ENCODE data around the gene ACOX2.

ACOX2 gene

DNA sequence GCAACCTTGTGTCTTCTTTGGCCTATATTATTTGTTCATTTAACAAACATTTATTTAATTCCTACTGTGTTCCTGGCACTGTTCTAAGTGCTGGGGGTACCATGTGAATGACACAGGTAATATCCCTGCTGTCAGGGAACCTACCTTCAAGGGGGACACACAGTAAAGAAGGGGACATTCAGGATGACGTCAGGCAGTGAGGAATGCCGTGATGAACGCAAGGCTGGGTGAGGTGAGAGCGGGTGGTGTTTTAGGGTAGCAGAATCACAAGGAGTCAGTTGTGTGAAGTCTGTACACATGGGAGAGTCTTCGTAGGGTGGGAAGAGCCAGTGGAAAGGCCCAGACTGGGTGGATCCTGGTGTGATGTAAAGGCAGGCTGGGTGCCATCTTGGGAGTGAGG, 41.9 kb upstream of the ACOX2 start:
- TF ChIP-seq, protein P1, sequence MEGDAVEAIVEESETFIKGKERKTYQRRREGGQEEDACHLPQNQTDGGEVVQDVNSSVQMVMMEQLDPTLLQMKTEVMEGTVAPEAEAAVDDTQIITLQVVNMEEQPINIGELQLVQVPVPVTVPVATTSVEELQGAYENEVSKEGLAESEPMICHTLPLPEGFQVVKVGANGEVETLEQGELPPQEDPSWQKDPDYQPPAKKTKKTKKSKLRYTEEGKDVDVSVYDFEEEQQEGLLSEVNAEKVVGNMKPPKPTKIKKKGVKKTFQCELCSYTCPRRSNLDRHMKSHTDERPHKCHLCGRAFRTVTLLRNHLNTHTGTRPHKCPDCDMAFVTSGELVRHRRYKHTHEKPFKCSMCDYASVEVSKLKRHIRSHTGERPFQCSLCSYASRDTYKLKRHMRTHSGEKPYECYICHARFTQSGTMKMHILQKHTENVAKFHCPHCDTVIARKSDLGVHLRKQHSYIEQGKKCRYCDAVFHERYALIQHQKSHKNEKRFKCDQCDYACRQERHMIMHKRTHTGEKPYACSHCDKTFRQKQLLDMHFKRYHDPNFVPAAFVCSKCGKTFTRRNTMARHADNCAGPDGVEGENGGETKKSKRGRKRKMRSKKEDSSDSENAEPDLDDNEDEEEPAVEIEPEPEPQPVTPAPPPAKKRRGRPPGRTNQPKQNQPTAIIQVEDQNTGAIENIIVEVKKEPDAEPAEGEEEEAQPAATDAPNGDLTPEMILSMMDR (conservative IDR thresholded peaks at IDR 0.05; ENCODE audit: low read length) = no peak
- DNase-seq (ENCODE audit: low read depth) = no peak
- no peak overlapping the region for H3K4me3 ChIP-seq (ENCODE audit: low read length)

DNA sequence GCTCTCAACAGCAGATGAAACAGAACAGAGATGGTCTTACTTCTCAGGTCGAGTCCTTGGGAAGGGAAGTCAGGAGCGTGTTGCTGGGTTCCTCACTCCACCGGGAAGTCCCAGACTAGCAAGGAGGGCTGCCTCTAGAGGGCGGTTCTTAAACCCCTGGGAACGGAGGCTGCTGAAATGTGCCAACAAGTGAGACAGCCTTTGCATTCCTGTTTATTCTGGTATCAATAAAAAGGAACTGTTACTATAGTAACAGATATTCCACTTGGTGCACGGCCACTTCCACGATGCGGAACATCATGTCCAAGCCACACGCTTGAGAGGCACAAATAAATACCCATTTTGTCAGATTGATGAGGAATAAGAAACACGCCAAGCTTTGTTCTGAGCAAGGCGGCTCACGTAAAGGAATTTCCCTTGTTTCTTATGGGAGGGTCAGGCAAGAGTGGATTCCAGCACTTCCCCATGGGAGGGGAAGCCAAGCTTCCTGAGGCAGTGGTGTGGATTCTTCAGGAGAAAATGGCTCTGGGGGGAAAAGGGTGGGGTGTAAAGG, 40.4 kb upstream of the ACOX2 start, which contains the start of gene FAM107A:
Gene FAM107A (minus strand): TSS at position 123 of the 553 bp plus-strand sequence. CDS start 7,531 bp downstream, outside the sequence.
- TF ChIP-seq, protein P1 (conservative IDR thresholded peaks at IDR 0.05; ENCODE audit: low read length) = peak; percentile 62
- H3K4me3 ChIP-seq (ENCODE audit: low read length) = peak within 1 kb of the TSS; percentile 18
- DNase-seq (ENCODE audit: low read depth) = peak; percentile 89

DNA sequence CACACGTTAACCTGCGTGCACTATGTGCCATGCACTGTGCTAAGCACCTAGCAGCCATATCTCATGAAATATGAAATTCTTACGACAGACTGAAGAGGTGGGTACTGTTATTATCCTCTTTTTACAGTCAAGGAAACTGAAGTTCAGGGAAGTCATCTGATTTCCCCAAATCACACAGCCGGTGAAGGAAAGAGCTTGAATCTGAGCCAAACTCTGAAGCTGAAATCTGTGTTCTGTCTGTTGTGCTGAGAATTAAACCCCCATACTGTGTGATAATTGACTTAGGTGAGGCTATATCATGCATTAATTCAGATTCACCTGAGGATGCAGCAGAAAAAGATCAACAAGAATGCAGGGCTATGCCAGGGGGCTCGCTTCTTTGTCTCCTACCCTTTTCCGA, 39.7 kb upstream of the ACOX2 start:
- no peak for DNase-seq (ENCODE audit: low read depth)
- no peak overlapping the region for H3K4me3 ChIP-seq (ENCODE audit: low read length)
- TF ChIP-seq, protein P1 (conservative IDR thresholded peaks at IDR 0.05; ENCODE audit: low read length) = no peak

DNA sequence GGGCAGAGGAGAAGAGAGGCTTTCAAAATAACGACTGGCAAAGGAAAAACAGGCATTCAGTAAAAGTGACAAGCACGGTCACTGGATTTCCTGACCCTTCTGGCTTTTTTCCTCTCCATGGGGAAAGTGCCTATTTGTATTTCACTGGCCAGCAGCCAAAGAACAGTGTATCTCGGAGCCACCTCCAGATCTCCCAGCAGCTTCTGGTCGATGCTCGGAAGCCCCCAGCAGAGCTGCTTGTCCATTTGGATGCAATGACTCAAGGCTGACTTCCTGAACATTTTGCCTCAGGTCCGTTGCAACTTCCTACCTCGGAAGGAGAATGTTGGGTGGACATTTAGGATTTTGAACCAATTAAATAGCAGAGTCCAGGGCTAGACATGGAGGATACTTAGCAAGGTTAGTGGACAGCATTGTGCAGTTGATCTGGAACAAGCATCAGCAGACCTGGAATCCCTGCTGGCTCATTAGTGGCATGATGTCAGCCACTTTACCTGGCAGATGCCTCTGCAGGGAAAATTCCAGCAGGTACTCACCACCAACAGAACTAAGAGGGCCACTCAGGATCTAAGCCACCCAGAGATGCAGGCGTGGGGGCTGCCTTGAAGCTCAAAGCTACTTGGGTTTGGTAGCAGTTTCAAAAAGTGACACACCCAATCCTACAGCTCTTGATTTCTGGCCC, 39.1 kb upstream of the ACOX2 start:
- H3K4me3 ChIP-seq (ENCODE audit: low read length) = no peak overlapping the region
- no peak for DNase-seq (ENCODE audit: low read depth)
- TF ChIP-seq, protein P1 (conservative IDR thresholded peaks at IDR 0.05; ENCODE audit: low read length) = no peak

DNA sequence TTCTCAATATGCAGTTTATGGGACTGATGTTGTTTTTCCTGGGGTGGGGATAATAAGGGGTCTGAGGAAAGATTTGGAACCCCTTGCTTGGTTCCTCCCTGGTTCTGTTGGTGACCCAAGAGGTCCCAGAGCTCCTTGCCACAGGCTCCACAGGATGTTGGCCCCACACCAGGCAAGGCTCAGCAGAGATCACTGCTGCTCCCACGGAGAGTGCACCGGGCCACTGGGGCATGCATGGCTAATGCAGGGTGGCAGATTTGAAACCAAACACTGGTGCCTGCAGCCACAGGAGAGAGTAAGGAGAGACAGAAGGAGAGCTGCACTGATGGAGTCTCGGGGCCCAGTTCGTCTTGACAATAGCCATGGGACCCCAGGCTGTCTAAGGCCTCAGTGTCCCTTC, 37.7 kb upstream of the ACOX2 start:
- DNase-seq (ENCODE audit: low read depth) = no peak
- TF ChIP-seq, protein P1 (conservative IDR thresholded peaks at IDR 0.05; ENCODE audit: low read length) = no peak
- H3K4me3 ChIP-seq (ENCODE audit: low read length) = no peak overlapping the region

DNA sequence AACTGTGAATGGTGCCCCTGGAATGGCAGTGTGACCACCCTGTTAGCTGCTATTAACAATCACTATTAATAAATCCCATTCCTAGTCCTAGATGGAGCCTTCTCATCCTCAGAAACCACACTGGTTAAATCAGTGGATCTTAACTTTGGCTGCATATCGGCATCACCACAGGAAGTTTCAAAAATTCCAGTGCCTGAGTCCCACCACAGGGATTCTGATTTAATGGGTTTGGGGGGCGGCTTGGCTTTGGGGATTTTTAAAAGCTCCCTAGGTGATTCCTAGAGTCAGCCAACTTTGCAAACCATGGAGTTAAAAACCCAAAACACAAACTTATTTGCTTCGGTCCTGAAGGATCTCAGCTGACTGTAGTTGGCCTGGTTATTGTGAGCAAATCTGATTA, 37.1 kb upstream of the ACOX2 start:
- DNase-seq (ENCODE audit: low read depth) = no peak
- TF ChIP-seq, protein P1 (conservative IDR thresholded peaks at IDR 0.05; ENCODE audit: low read length) = no peak

DNA sequence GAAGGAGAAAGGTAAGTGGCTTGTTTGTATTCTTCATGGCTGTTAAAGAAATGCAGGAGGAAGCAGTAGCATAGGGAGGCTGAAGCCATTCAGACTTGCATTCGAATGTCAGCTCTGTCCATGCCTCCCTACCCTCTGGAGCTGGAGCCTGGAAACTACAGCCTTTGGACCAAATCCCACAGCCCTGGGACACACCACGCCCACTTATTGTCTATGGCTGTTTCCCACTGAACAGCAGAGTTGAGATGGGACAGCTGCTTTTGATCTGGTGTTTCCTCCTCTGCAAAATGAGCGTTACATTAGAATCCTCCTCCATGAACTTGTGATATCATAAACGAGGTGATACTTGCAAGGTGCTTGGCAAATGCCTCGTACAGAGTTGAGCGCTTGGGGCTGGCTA, 36.6 kb upstream of the ACOX2 start:
- TF ChIP-seq, protein P1 (conservative IDR thresholded peaks at IDR 0.05; ENCODE audit: low read length) = no peak
- peak; percentile 29 for DNase-seq (ENCODE audit: low read depth)
- H3K4me3 ChIP-seq (ENCODE audit: low read length) = no peak overlapping the region

More for the DNA sequence above, 37.1 kb upstream of the ACOX2 start:
- H3K4me3 ChIP-seq (ENCODE audit: low read length) = no peak overlapping the region

All from AG10803 (cell line).